Hepatocyte (in vitro differentiated cells): Measurements from ENCODE around the gene ACOX2. TPM values are rescaled to one million over a fixed set of nuclear protein-coding genes. Genes with fewer than 3 reads are reported as not detected.

Source experiments
- DNase-seq: peaks from one replicate; pipeline ENCODE4 v3.0.0-alpha.2; 2016; ENCODE audit warnings: low spot score
- H2AFZ ChIP-seq: fragments of 200-600 bp; sonication (generic); 2 replicates; pipeline ENCODE4 v1.6.0; 2016; ENCODE audit warnings: antibody characterized with exemption, mild to moderate bottlenecking
- H3K27ac ChIP-seq: fragments of 200-600 bp; sonication (generic); 2 replicates; pipeline ENCODE4 v1.5.1; 2016; ENCODE audit warnings: mild to moderate bottlenecking
- H3K27me3 ChIP-seq: fragments of 200-600 bp; sonication (generic); 2 replicates; pipeline ENCODE4 v1.6.1; 2016
- H3K36me3 ChIP-seq: fragments of 200-600 bp; sonication (generic); replicated peaks from 2 replicates; pipeline ENCODE4 v1.5.1; 2016; ENCODE audit warnings: low read depth; ENCODE audit not compliant: insufficient read depth
- H3K4me1 ChIP-seq: fragments of 200-600 bp; sonication (generic); 2 replicates; pipeline ENCODE4 v1.5.1; 2016; ENCODE audit warnings: mild to moderate bottlenecking, moderate library complexity; ENCODE audit not compliant: insufficient read depth
- H3K4me2 ChIP-seq: fragments of 200-600 bp; sonication (generic); 2 replicates; pipeline ENCODE4 v1.6.0; 2016
- H3K4me3 ChIP-seq: fragments of 200-600 bp; sonication (generic); 2 replicates; pipeline ENCODE4 v1.5.1; 2016; ENCODE audit warnings: mild to moderate bottlenecking
- H3K79me2 ChIP-seq: fragments of 200-600 bp; sonication (generic); 2 replicates; pipeline ENCODE4 v1.6.0; 2017; ENCODE audit warnings: mild to moderate bottlenecking
- H3K9me2 ChIP-seq: fragments of 200-600 bp; sonication (generic); replicated peaks from 2 replicates; pipeline ENCODE4 v1.6.0; 2017; ENCODE audit warnings: mild to moderate bottlenecking; ENCODE audit not compliant: insufficient read depth
- H3K9me3 ChIP-seq: fragments of 200-600 bp; sonication (generic); 2 replicates; pipeline ENCODE4 v1.5.1; 2016; ENCODE audit warnings: low read depth, mild to moderate bottlenecking
- H4K20me1 ChIP-seq: fragments of 200-600 bp; sonication (generic); 2 replicates; pipeline ENCODE4 v1.6.0; 2016; ENCODE audit warnings: mild to moderate bottlenecking; ENCODE audit not compliant: insufficient read depth, poor library complexity, severe bottlenecking
- EZH2 ChIP-seq: fragments of 200-600 bp; sonication (generic); IDR thresholded peaks from 2 replicates; pipeline ENCODE4 v1.6.1; 2016; ENCODE audit warnings: antibody characterized with exemption, mild to moderate bottlenecking, borderline replicate concordance
- EZH2phosphoT487 ChIP-seq: fragments of 200-600 bp; sonication (generic); IDR thresholded peaks from one replicate; pipeline ENCODE4 v1.6.1; 2018; ENCODE audit warnings: antibody characterized with exemption, mild to moderate bottlenecking, low read depth, moderate library complexity; ENCODE audit not compliant: unreplicated experiment, severe bottlenecking
- WGBS: methylation state at CpG from one replicate; pipeline ENCODE4 v1.1.6; 2016; ENCODE audit warnings: low lambda C conversion rate; ENCODE audit errors: missing lambda C conversion rate; 5-methylcytosine and 5-hydroxymethylcytosine counted together
- polyA plus RNA-seq: library from polyadenylated mRNA; unstranded; fragments of >200 nt; fragmentation: Nextera tagmentation; extraction: Ambion mirVana; gene quantifications from 2 replicates; pipeline ENCODE4 v1.2.1, GENCODE V29; 2016
- total RNA-seq: library from RNA; depleted of rRNA; stranded (reverse); fragments of >200 nt; gene quantifications from 2 replicates; pipeline ENCODE4 v1.2.3, GENCODE V29; 2014
- TF ChIP-seq, protein P1 (sequence below): fragments of 200-600 bp; sonication (generic); IDR thresholded peaks from 2 replicates; pipeline ENCODE4 v1.5.1; 2016; ENCODE audit warnings: antibody characterized with exemption, mild to moderate bottlenecking; ENCODE audit not compliant: poor library complexity

Gene ACOX2
- total and polyA plus RNA-seq, 2 experiments from 2014 or later = 26.2 to 30.6 TPM

DNA sequence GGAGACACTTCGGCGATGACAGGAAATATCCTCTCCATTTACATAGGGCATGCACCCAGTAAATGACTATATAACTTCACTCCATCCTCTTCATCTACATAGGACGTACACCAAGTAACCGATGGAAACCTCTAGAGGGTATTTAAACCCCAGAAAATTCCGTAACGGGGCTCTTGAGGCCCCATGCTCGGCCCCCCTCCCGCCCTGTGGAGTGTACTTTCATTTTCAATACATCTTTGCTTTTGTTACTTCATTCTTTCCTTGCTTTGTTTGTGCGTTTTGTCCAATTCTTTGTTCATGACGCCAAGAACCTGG lies 47.7 kb upstream of the ACOX2 start:
- Histone ChIP-seq H3K9me2 (no peaks in the 10 kb centered on the region), H3K4me2 (peak overlapping the region; percentile 94), H3K4me1 (peaks cover 30% of the 10 kb centered on the region), H3K4me3 (peak overlapping the region; percentile 39), H4K20me1 (no peaks in the 10 kb centered on the region), H3K27ac (peak overlapping the region; percentile 23), H3K9me3 (no peaks in the 10 kb centered on the region), H3K27me3 (peaks cover 44% of the 10 kb centered on the region), H2AFZ (peak overlapping the region; percentile 73), H3K79me2 (no peaks in the 10 kb centered on the region), H3K36me3 (no peaks in the 10 kb centered on the region)
- DNase-seq = no peak
- TF ChIP-seq EZH2 (no peak), EZH2phosphoT487 (no peak)
- TF ChIP-seq, protein P1, sequence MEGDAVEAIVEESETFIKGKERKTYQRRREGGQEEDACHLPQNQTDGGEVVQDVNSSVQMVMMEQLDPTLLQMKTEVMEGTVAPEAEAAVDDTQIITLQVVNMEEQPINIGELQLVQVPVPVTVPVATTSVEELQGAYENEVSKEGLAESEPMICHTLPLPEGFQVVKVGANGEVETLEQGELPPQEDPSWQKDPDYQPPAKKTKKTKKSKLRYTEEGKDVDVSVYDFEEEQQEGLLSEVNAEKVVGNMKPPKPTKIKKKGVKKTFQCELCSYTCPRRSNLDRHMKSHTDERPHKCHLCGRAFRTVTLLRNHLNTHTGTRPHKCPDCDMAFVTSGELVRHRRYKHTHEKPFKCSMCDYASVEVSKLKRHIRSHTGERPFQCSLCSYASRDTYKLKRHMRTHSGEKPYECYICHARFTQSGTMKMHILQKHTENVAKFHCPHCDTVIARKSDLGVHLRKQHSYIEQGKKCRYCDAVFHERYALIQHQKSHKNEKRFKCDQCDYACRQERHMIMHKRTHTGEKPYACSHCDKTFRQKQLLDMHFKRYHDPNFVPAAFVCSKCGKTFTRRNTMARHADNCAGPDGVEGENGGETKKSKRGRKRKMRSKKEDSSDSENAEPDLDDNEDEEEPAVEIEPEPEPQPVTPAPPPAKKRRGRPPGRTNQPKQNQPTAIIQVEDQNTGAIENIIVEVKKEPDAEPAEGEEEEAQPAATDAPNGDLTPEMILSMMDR = no peak
- 68% methylated on average over 10 of the region's 10 CpGs for WGBS

GRCh38 chr3:58581328-58582091 lies 44.5 kb upstream of the ACOX2 start:
- no peak overlapping the region for H2AFZ ChIP-seq
- no peaks in the 10 kb centered on the region for H3K9me2 ChIP-seq
- peak; percentile 15 for DNase-seq
- 36% methylated on average over 11 of the region's 11 CpGs for WGBS
- H3K27ac ChIP-seq = peak overlapping the region; percentile 54
- H3K36me3 ChIP-seq = no peaks in the 10 kb centered on the region
- no peaks in the 10 kb centered on the region for H3K9me3 ChIP-seq
- H4K20me1 ChIP-seq = no peaks in the 10 kb centered on the region
- peak overlapping the region; percentile 31 for H3K4me2 ChIP-seq
- H3K4me3 ChIP-seq = no peak overlapping the region
- peaks cover 26% of the 10 kb centered on the region for H3K4me1 ChIP-seq
- H3K27me3 ChIP-seq = peaks cover 29% of the 10 kb centered on the region
- no peaks in the 10 kb centered on the region for H3K79me2 ChIP-seq
- no peak for TF ChIP-seq EZH2phosphoT487
- TF ChIP-seq EZH2 = no peak
- TF ChIP-seq, protein P1 = no peak

GRCh38 chr3:58580826-58581327 lies 43.9 kb upstream of the ACOX2 start:
- Histone ChIP-seq H3K9me2 (no peaks in the 10 kb centered on the region), H3K27ac (peak overlapping the region; percentile 54), H3K4me2 (peak overlapping the region; percentile 31), H3K4me3 (no peak overlapping the region), H3K9me3 (no peaks in the 10 kb centered on the region), H3K4me1 (peaks cover 24% of the 10 kb centered on the region), H2AFZ (no peak overlapping the region), H3K36me3 (no peaks in the 10 kb centered on the region), H3K27me3 (peaks cover 23% of the 10 kb centered on the region), H4K20me1 (no peaks in the 10 kb centered on the region), H3K79me2 (no peaks in the 10 kb centered on the region)
- peak; percentile 23 for DNase-seq
- no peak for TF ChIP-seq EZH2phosphoT487
- TF ChIP-seq, protein P1 = no peak
- TF ChIP-seq EZH2 = no peak
- 46% methylated on average over 4 of the region's 4 CpGs for WGBS
